HG02852 (cell line): ENCODE measurements around the gene IFT88.
"Not testable (repeated sequence)": the region's sequence is repeated elsewhere in the genome, so short reads cannot be mapped to it uniquely, and the experiment has no call there.

Experiments used
- ATAC-seq: cut with Tn5 transposase; IDR thresholded peaks from one replicate; pipeline ENCODE4 v1.9.1; 2021; ENCODE audit warnings: mild to moderate bottlenecking, moderate library complexity; ENCODE audit not compliant: unreplicated experiment

IFT88 gene

DNA sequence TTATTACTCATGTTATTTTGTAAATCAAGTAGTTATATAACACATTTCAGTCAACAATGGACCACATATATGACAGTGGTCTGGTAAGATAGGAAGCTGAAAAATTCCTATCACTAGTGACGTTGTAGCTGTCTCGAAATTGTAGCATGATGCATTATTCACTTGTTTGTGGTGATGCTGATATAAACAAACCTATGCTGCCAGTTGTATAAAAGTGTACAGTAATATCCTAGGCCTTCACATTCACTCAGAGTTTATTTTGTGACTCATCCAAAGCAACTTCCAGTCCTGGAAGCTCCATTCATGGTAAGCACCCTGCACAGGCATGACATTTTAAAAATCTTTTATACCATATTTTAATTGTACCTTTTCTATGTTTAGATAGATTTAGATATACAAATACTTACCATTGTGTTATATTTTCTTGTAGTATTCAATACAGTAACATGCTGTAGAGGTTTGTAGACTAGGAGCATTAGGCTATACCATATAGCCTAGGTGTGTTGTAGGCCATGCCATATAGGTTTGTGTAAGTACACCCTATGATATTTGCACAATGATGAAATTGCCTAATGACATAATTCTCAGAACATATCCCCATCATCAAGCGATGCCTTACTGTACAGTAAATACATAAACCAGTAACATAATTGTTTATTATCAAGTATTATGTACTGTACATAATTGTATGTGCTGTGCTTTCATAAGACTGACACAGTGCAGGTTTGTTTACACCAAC is 49.3 kb downstream of the IFT88 start:
- no peak for ATAC-seq

DNA sequence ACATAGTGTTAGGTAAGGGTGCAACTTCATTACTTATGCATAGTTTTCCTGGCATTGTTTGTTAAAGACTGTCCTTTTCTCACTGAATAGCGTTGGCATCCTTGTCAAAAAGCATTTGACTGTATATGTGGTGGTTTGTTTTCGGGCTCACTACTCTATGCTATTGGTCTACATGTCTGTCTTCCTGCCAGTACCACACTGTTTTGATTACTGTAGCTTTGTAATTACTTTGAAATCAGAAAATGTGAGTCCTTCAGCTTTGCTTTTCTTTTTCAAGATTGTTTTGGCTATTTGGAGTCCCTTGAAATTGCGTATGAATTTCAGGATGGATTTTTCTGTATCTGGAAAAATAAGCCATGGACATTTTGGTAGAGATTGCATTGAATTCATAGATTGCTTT is 56.0 kb downstream of the IFT88 start:
- ATAC-seq, result no peak

DNA sequence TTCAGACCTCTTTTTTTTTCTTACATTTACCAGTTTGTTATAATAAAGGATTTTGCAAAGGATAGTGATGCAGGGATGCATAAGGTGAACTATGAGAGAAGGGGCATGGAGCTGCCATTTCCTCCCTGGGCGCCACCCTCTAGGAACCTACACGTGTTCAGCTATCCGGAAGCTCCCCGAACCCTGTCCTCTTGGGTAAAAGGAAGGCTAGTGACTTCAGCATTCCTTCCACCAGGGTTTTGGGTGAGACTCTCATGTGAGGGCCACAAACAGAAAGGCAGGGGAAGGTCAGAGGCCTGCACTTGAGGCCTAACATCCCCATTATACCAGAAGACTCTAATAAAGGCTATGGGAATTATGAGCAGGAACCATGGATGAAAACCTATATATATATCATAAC is 57.3 kb downstream of the IFT88 start:
- ATAC-seq, result no peak

DNA sequence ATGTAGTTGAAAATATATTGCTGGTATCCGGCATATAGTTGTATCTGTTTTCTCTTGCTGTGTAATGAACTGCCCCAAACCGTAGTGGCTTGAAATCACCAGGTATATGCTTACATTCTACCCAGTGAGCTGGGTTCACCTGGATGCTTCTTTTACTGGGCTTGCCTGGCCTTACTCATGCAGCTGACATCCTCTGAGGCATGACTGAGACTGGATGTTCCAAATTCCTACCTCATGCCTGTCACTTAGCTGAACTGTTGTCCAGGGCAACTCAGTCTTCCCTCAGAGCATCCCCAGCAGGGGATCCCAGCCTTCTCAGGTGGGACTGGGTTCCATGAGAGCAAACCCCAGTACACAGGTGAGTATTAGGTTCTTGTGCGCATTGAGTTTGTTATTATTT is 66.8 kb downstream of the IFT88 start:
- ATAC-seq, result no peak

DNA sequence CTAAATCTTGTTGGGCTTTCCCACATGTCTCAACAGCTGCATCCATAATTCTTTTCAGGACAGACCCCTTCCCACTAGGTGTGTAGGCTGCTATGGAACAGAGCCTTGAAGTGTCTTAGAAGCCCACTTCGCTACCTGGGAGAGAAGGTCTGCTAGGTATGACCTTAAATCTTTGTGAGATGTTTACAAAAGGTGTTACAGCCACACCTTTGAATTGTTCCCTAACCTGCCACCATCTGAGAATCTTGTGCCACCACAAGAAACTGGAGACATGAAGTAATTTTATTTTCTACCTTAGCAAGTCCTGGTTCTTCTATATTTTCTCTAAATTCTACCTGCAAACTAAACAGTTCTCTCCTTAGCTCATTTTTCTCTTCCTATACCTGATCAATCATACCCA is 69.1 kb downstream of the IFT88 start:
- ATAC-seq, result no peak

DNA sequence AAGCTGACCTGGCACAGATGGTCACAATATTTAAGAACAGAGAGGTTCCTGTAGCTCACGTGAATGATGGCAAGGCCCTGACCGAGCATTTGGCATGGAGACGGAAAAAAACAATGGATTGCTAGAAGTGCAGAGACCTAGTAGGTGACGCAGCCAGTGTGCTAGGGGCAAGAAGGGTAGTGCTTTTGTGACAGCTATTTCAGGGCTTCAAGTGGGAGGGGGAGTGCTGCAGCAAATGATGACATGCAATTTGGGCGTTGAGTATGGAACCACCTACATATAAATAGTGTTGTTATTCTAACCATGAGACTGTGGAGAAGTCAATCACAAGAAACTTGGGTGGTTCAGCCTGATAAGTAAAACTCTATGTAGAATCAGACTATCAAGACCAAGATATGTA is 70.9 kb downstream of the IFT88 start:
- ATAC-seq, result no peak

DNA sequence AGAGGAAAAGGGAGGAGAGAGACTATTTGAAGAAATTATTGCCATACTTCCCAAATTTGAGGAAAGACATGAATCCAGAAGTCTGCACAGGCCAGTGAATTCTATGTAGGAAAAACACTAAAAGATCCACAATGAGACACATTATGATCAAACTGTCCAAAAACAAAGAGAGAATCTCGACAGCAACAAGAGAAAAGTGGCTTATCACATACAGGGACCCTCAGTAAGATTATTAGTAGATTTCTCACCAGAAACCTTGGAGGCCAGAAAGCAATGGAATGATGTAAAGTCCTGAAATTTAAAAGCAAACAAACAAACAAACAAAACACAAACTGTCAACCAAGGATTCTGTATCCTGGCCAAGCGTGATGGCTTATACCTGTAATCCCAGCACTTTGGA is 80.8 kb downstream of the IFT88 start:
- ATAC-seq, result no peak

DNA sequence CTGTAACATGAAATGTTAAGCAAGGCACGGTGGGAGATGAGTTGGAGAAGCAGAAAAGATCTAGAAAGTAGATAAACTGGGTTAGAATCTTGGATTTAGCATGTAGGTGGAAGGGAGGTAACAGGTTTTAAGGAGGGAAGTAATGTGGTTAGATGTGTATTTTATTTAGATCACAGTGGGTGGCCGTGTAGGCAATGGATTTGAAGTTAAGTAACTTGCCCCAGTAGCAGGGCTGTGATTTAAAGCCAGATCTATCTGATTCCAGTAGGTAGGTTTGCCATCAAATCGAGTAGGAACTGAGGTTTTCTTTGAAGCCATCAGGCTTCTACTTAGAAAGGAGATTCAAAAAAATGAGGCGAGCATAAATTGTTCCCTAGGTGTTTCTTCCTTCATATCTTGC is 86.0 kb downstream of the IFT88 start:
- ATAC-seq, result no peak

DNA sequence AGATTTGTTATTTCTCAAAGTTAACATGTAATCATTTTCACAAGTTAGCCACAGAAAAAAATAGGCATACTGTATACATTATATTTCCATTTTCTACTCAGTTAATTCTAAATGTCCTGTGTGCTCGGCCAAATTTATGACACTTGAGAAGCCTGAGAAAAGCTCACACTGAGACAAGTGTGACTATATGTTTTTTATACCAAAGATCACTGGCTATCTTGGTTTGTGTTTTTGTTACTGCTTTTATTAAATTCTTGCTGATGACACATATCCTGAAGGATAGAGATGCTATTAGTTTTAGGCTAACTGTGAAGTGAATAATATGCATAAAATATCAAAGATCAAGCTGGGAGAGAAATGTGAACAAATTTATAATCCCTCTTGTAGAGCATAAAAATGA is 87.2 kb downstream of the IFT88 start:
- no peak for ATAC-seq

DNA sequence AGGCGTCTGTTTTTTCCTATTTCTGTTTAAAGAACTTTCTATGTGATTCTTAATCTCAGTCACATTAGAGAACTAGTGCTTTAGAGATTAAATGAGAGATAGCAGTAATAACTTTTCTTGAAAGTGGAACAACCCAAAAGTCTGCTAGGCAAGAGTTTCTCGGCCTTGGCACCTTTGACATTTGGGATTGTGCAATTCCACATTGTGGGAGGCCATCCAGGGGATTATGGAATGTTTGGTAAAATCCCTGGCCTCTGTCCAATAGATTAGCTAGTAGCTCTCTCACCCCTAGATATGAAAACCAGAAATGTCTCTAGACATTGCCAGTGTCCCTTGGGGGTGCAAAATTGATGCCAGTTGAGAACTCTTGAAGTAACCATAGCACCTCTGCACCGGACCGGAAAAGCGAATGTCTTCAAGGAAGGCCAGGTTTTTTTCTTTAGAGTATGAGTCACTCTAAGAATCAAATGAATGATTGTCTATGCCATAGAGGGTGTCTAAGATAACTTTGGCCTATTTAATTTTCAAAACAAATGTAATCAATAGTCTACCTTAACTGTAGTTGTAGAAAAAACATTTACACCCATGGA is 91.6 kb downstream of the IFT88 start:
- ATAC-seq, result no peak

DNA sequence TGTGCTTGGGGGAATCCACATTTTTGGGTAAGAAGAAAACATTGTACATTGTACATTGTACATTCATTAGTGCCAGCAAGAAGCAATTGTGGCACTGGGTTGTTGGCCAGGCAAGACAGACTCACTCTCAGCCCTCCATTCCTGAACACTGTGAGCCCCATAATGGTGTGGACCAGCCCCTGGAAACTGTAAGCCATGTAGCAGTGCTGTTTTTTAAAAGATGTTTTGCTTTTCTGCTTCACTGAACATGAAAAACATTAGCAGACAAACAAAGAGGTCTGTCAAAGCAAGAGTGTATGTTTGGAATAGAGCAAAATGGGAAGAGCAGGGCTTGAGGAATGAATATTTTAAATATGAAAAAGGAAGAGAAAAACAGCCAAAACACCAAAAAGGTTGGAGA is 97.4 kb downstream of the IFT88 start:
- no peak for ATAC-seq

DNA sequence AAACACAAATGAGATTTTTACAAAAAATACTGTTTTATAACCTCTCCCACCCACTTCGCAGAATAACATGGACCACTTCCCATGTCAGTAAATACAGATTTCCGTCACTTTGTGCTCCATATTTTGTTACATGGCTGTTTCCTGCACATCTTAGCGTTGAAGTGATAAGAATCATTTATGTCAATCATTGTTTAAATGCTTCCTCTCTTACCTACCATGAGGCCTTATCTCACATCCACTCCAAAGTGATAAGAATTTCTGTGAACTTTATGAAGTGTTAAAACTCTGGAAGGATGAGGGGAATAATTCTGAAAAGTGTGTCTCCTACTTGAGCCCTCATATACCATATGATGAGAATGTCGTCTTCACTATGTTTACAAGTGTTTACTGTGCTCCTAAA is 100.0 kb downstream of the IFT88 start:
- no peak for ATAC-seq

DNA sequence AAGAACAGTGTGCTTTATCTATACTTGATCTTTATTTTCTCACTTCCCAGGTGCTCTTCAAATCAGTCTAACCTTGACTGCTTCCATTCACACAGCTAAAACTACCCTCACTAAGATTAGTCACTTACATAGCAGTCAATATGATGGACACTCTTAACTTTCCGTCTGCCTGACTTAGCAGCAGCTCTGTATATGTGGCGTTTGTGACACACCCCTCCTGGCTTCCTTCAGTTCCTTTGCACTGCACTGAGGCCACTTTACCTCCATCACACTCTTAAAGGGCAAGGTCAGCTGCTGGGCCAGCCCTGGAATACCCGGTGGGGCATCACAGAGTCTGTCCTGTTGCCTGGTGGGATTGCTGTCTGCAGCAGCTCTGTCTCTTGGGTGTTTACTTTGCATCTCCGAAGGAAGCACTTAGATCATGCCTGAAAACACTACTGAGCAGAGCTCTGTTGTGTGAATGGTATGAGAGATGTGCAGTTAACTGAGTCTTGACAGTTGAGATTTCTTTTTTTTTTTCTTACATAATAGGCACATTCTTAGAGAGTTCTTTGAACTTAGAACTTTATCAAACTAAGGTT is 101.0 kb downstream of the IFT88 start:
- no peak for ATAC-seq

DNA sequence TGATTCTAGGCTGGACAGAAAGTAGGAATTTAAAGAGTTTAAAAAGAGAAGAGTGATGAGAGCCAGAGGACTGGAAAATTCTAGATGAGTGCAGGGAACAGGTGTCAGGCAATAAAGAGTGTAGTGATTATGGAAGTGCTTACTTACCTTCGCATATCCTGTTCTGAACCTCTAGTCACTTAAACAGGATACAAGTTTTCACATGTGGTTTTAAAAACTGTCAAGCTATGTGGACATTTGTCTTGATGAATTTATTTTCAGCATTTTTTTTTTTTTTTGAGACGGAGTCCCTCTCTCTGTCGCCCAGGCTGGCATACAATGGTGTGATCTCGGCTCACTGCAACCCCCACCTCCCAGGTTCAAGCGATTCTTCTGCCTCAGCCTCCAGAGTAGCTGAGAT is 102.2 kb downstream of the IFT88 start:
- no peak for ATAC-seq

DNA sequence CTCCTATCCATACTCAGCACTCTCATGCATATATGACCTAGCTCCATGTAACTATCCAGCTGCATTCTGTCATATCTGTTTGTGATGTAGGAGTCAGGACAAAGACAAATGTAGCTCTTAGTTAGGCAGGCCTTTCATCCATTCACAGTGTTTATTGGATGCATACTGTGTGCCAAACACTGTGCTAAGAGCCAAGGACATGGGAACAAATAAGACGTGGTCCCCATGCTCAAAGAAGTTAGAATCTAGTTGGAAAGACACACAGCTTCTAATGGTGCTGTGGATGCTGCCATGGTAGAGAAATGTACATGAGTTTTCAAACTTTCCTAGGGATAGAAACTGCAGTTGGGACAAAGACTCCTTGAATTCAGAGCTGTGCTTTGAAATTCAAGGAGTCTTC is 104.8 kb downstream of the IFT88 start:
- no peak for ATAC-seq

DNA sequence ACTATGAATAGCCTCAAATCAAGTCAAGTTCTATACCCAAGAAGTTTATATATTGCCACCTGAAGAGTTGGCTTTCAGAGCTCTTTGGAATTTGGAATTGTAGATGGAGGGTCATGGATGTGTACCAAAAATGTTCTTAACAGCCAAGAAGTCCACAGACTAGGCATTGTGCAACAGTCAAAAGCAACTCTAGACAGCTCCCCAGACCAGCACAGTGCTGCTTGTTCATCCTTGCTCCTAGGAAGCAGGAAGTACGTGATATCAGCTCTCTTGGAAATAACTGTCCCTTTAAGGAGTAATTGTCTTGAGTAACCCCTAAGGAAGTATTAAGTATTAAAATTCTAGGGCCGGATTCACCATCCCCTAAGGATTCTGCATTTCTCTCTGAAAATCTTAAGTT is 105.8 kb downstream of the IFT88 start:
- ATAC-seq, result no peak

DNA sequence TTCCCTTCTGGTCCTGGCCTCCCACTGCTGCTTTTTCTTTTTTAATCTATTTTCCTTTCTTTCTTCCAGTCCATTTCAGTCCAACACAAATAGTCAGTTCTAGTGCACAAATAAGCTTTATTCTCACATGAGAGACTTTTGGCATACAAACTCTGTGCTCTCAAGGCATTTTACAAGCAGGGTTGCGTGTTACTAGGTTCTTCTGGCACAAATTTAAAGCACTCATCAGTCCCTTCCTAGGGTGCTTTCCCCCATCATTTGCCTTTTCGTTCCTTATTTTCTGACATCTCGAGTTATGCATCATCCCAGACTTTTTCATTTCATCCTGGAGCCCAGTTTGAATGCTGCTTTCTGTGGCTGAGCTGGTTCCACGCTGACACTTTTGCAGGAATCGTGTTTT is 106.8 kb downstream of the IFT88 start:
- ATAC-seq, result no peak

DNA sequence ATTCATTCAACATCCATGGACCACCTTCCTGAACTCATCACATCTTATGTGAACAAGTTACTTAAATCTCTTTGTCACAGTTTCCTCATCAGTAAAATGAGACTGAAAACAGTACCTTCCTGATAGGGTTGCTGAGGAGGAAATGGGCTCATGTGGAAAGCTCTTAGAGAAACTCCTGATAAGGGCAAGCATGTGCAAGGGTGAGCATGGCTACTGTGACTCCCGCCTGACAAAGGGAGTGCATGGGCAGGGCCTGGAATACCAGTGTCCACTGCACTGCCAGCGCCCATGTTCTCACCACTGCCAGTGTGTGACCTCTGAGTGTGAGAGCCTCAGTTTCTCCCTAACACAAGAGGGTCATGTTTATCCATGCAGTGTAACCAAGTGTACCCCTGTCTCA is 109.3 kb downstream of the IFT88 start:
- ATAC-seq, result no peak

DNA sequence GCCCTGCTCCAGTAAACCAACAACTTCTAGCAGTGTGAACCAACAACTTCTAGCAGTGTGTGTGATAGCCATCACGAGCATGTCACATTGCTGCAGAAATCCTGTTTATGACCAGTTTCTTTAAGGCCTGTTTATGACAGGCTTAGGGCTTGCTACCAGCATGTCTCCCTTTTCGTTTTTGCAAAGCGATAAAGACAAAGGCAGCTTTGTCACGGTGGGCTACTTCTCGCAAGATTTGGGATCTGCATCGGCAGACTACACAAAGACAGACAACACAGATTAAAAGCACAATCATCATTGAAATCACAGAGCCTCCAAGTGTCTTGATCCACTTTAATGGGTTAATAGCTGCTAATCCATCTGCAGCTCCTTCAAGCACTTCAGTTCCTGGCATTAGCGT is 111.6 kb downstream of the IFT88 start:
- not testable (repeated sequence) for ATAC-seq

DNA sequence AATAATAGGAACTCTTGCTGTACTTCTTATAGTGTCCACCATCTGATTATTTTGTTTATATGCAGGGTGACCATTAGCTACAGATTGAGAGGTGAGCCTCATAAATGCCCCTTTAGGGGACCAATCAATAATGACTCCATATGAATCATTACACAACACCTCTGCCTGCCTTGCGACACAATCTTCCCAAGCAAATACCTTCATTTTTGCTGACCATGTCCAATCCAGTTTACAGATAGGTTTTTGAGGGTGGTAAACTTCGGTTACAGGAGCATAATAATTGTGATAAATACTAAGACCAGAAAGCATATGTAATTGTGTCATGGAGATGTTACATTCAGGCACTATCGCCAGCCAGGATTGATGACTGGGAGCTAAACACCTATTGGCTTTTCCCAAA is 112.9 kb downstream of the IFT88 start:
- no peak for ATAC-seq

DNA sequence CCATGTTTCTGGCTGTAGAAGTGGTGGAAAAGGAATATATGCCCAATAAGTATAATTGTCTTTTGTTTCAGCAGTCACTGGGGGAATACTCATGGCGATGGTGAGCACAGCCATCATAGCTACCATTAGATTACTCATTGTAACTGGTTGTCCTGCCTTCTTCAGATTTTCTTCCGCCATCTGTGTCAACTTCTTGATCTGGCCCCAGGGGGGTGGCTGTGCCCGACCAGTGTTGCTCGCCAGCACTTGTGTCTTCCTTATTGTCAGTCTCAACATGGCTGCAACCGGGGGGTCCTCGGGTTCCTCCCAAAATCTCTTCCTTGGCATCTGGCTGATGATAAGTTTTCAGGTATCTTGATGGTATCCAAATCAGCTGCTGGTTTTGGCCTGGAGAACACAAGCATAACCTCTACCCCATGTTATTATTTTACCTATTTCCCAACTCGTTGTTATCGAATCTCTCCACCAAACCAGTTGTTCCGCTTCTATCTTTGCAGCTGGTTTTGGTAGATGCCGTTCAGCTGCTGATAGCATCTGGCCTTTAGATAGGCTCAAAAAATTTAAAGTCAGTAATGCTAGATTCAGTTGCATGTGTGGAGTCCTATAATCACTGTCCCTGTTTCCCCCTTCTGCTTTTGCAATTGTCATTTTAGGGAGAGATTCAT is 113.6 kb downstream of the IFT88 start:
- ATAC-seq, result no peak

DNA sequence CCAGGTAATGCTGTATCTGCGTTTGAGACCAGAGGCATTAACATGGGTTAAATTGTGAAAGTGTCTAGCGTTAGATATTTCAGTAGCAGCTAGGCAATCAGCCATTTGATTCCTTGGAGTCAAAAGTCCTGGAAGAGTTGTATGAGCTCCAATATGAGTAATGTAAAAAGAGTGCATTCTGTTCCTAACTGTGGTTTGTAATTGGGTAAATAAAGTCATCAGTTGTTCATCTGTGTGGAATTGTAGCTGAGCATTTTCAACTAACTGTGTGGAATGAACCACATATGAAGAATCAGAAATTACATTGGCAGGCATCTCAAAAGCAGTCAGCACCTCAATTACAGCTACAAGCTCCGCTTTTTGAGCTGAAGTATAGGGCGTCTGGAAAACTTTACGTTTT is 114.5 kb downstream of the IFT88 start:
- ATAC-seq, result not testable (repeated sequence)
